ENCODE measurements around the gene DMRT3. TPM values are rescaled to one million over a fixed set of nuclear protein-coding genes. Genes with fewer than 3 reads are reported as not detected.

DMRT3 gene
- total RNA-seq, 1 experiment from 2014 or later, result not detected

- no peak for DNase-seq (ENCODE audit: low read depth)
Observed at GRCh38 chr9:970151-970996, 6.1 kb upstream of the DMRT3 start.

GRCh38 chr9:971901-972500 is 4.5 kb upstream of the DMRT3 start:
- no peak for DNase-seq (ENCODE audit: low read depth)

GRCh38 chr9:972501-973294 is 3.8 kb upstream of the DMRT3 start:
- DNase-seq (ENCODE audit: low read depth), result no peak

- no peak for DNase-seq (ENCODE audit: low read depth)
Observed at GRCh38 chr9:973295-973834, 3.1 kb upstream of the DMRT3 start.

- no peak for DNase-seq (ENCODE audit: low read depth)
Observed at GRCh38 chr9:974031-974995, 2.1 kb upstream of the DMRT3 start.

GRCh38 chr9:974996-975739 is 1.3 kb upstream of the DMRT3 start:
- no peak for DNase-seq (ENCODE audit: low read depth)

DNA sequence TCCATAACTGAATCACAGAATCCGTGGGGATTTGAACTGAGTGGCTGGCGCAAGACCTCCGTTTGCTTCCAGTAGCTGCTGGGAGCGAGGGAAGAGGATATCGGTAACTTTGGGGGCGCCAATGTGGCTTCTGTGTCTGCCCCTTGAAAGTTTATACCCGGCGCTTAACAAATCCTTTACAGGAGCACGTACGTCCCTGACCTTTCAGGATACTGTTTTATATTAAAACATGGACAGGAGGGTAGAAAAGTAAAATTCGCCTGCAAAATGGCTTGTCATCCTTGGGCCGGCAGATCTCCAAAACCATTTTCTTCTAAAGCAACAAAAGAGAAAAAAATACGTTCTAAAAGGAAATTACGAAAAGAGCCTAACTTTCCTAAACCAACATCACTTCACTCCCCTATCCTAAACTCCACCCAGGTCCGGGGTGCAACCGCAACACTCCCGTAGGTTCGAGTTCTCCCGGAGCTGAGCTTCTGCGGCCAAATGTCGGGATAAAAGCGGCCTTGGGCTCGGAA is 656 bp upstream of the DMRT3 start:
- no peak for DNase-seq (ENCODE audit: low read depth)

- no peak for DNase-seq (ENCODE audit: low read depth)
Observed at GRCh38 chr9:976943-977837, 735 bp downstream of the DMRT3 start.

DNA sequence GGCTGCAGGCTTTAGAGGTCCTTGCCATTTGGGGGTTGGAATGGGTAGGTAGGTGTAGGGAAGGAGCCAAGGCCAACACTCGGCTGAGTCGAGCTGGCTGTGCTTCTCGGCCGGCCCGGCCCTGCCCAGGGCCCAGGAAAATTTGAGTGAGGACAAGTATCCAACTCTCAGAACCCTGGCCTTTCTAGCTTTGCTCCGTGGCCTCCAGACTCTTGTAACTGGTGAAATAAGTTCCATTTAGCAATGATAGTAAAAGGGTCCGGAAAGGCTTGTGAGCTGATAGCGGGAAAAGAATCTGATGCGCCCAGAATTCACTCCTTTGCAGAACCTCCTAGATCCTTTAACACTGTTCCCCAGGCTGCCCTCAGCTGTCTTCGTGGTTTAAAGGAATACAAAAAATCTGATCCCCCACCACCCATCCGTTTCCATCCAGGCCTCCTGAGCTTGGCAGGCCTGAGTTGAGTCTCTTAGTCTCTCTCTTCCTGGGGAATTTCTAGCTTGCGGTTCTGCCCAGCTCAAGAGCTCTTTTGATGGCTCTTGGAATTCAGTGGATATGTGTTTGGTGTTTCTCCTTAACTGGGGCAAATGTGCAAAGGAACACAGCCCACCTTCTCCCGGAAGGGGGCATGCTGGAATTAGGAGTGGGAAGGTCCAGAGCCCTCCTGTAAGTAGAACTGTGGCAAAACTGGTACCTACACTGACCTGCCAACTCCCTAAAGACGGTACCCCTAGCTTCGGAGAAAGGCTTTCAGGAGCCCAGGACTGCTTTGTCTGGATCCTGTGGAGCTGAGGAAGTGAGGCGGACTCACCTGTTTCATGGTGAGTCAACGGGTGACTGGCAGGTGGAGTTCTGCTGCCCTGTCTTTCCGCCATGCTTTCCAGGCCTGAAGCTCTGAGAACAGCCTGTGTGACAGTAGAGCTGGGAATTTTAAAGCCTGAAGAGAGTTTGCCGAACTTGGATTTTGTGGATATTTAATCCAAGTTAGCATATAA is 1.7 kb downstream of the DMRT3 start:
- no peak for DNase-seq (ENCODE audit: low read depth)

- no peak for DNase-seq (ENCODE audit: low read depth)
Observed at GRCh38 chr9:979983-980382, 3.5 kb downstream of the DMRT3 start.

GRCh38 chr9:980640-981039 is 4.2 kb downstream of the DMRT3 start:
- no peak for DNase-seq (ENCODE audit: low read depth)

GRCh38 chr9:981491-981898 is 5.0 kb downstream of the DMRT3 start:
- no peak for DNase-seq (ENCODE audit: low read depth)

- peak; percentile 48 for DNase-seq (ENCODE audit: low read depth)
Observed at GRCh38 chr9:982394-983230, 6.2 kb downstream of the DMRT3 start.

DNA sequence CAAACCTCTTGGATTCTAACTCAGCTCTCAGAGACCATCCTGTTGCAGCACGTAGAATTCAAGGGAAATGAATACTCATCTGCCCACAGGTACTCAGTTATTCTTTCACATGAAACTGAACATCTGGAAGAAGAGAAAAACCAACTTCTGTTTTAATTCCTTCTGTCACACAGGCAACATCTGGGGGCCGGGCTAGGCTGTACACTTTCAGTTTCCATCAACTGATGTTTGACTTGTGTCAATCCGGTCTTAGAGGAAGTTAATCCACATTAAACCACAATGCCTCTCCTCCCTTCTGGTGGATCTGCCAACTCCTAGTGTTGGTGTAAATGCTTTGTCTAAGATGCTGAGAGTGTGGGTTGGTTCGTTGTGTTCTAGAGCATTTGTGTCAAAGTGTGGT is 17.6 kb downstream of the DMRT3 start:
- DNase-seq (ENCODE audit: low read depth), result no peak

DNA sequence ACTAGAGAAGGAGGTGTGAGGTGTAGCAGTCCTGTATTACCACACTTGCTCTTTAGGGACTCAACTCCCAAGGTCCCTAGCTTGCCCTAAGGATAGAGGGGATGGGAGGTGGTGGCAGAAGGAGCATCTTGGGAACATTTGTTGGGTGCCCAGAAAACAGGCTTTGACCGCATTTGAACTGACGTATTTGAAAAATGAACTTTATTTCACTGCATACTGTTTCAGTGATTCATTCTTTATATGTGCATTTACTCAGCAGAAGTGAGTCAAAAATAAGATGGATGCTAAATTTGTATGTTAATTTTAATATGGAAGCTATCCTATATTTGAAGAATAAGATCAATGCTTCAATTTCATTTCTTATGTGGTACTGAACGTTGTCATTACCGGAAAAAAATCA is 18.7 kb downstream of the DMRT3 start:
- DNase-seq (ENCODE audit: low read depth), result peak; percentile 52

DNA sequence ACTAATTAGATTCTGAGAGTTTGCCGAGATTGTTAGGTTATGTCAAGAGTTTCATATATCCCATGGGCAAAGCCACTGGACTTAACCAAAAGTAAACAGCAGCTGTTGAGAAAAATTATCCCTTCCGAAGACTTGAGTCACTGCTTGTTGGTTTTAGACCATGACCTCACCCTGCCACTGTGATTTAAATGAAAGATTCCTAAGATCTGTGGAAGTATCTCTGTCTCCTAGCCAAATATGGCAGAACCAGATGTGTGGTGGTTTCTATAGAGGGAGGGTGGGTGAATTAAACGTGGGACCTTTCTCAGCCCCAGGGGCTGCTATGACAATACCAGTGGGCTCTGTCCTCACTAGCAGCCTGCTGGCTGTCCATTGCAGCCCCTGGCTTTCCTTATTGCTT is 19.3 kb downstream of the DMRT3 start:
- peak; percentile 88 for DNase-seq (ENCODE audit: low read depth)
